ENCODE measurements around the gene SMAD7.

SMAD7 gene

DNA sequence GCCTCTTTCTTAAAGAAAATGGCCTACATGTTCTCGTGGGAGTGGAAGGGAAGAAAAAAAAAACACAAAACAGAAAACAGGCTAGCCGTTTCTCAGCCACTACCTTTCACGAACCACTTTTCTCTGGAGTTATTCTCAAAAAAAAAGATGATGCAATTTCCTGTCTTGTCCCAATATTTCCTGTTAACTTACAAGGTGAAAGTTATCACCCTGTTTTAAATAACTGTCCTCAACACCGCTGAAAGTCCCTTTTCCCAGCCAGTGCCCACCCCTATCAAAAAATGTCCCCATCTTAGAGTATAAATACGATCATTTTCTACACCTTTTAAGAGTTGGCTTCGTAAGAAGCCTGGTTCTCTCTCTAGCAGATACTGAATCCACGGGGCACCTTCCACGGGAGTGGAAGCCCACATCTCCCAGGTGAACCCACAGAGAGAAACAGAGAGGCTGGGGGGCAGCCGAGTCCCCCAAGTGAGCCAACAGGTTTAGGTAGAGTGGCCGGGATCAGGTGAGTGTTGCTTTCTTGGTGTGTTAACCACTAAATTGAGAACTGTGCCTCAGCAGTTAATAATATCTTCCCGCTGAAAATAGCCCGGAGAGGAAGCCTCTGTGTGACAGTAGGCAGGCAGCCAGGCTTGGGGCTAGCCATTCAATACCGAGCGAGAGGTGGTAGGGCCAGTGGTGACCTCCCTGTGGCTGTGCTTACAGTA lies 15.9 kb downstream of the SMAD7 start:
- no peak overlapping the region for H3K27ac ChIP-seq

DNA sequence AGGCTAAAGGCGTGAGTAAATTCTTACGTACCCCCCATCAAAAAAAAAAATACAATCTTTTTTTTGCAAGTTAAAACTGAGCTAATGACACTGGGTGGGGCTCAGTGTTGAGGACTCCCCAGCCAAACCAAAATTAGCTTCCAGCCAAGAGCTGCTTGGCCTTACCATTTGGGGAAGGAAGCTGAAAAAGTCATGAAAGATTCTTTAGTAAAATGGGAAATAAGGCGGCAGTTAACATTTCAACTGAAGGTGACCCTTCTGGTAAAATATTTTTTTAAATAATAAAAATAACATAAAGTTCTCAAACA lies 16.4 kb downstream of the SMAD7 start:
- no peak overlapping the region for H3K27ac ChIP-seq
- TF ChIP-seq, protein P1, sequence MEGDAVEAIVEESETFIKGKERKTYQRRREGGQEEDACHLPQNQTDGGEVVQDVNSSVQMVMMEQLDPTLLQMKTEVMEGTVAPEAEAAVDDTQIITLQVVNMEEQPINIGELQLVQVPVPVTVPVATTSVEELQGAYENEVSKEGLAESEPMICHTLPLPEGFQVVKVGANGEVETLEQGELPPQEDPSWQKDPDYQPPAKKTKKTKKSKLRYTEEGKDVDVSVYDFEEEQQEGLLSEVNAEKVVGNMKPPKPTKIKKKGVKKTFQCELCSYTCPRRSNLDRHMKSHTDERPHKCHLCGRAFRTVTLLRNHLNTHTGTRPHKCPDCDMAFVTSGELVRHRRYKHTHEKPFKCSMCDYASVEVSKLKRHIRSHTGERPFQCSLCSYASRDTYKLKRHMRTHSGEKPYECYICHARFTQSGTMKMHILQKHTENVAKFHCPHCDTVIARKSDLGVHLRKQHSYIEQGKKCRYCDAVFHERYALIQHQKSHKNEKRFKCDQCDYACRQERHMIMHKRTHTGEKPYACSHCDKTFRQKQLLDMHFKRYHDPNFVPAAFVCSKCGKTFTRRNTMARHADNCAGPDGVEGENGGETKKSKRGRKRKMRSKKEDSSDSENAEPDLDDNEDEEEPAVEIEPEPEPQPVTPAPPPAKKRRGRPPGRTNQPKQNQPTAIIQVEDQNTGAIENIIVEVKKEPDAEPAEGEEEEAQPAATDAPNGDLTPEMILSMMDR (conservative IDR thresholded peaks at IDR 0.05): no peak
- no peak for TF ChIP-seq ZFX (IDR thresholded peaks at IDR 0.05)

More for the DNA sequence above, 15.9 kb downstream of the SMAD7 start:
- no peak for TF ChIP-seq ZFX (IDR thresholded peaks at IDR 0.05)
- TF ChIP-seq, protein P1 (conservative IDR thresholded peaks at IDR 0.05): no peak

DNA sequence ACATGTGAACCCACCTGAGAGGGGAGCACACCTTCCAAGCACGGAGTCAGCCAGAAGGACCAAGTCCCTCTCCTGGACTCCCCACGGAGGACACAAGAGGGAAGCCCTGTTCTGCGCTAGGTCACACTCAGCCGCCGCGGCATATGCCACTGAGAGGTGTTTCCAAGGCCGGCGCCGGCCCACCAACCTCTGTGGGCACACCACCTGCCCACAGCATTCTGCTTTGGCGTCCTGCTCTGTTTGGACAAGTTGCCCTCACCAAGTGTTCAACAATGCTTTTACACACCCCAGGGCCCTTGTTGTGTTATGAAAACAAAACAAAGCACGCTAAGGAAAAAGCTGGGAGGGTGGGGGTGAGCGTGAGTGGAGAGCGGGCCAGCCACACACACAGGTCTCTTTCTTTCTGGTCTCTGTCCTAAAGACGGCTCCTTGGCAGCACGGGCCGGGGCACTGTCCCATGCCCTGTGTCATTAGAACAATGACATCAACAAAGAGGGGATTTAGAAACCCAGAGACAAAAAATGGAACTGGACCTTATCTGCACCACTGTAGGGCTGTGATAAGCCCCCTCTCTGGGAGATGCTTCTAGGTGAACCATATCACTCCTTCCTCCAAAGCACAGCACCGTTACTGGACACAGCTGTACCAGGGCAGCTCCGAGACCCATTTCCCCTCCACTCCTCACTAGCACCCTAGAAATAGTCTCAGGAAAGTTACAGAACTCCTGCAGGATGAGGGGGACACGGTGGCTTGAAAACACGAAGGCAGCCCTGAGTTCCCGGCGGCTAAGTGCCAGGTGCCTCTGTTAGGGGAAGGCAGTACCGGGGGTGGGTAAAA lies 17.0 kb downstream of the SMAD7 start:
- TF ChIP-seq ZFX (IDR thresholded peaks at IDR 0.05): no peak
- TF ChIP-seq, protein P1 (conservative IDR thresholded peaks at IDR 0.05): no peak
- no peak overlapping the region for H3K27ac ChIP-seq

DNA sequence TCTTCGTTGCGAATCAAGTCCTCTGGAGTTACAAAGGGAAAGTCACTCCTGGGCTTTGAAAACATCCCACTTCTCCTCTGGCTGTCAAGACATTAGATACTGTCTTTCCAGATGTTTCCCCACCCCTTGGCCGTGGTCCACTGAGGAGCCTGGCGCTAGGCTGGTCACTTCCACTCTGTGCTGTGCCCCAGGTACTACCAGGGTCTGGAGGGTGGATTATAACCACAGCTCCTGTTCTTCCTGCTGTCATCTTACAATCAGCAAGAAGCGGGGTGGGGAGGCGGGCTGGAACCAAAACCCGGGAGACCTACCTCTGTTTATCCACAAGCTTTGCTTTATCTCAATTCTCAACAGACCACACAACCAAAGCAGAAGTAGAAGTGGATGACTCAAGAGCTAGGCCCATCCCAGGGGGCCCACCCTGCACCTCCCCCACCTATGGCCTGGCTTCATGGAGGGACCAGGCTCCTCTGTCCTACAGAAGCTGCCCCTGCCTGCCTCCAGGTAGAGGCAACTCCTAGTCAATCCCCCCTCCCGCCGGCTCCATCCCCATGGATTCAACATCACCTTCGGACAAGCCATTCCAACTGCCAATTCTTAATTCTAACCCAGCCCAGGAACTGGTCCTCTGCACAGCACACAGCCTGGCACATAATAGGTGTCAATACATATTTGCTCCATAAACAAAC lies 17.8 kb downstream of the SMAD7 start:
- H3K27ac ChIP-seq: no peak overlapping the region
- no peak for TF ChIP-seq ZFX (IDR thresholded peaks at IDR 0.05)
- TF ChIP-seq, protein P1 (conservative IDR thresholded peaks at IDR 0.05): no peak

DNA sequence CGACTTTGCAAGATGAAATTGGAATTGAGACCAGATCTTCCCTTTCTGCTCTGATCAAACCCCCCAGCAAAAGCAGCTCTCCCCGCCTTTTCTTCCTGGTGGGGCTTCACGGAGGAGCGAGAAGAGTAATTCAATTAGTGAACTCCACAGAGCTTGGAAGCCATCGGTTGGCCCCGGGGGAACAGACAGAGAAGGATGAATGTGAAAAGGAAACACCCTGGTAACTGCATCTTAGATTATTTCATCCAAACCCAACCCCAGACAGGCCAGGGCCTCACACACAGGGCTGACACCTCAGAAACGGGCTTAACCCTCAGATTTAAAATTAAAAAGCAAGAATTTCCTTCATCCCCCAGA lies 18.3 kb downstream of the SMAD7 start:
- TF ChIP-seq, protein P1 (conservative IDR thresholded peaks at IDR 0.05): no peak
- no peak for TF ChIP-seq ZFX (IDR thresholded peaks at IDR 0.05)

DNA sequence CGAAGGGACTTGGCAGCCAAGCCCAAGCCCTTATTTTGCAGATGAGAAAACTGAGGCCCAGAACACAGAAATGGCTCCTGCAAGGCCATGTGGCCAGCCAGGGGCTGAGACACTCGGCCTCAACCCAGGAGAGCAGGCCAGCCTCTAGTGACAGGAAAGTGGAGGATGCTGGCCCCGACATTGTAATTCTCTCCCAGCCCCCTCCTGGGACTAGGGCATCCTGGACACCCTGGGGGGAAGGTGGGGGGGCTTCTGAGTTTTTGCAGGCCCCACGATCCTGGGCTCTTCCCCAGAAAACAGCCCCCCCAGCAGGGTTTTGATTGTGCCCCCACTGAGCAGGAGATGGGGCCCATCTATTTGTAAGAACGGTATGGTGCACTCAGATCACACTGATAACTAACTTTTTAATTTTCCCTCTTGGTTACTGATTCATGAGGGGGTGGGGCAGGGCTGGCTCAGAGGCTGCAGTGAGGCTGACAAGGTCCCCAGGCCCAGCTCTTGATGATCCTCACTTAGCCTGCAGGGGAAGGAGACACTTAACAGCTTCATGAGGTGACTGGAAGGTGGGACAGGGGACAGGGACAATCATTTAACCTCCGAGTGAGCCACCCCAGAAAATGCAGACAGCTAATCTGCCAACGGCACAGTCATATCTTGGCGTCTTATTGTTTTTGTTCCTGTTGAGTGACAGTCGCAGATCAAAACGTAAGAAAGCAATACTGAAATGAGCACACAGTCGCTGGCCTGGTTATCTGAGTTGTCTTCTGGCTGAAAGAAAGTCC lies 18.9 kb downstream of the SMAD7 start:
- no peak overlapping the region for H3K27ac ChIP-seq
- no peak for TF ChIP-seq ZFX (IDR thresholded peaks at IDR 0.05)
- TF ChIP-seq, protein P1 (conservative IDR thresholded peaks at IDR 0.05): no peak

More for the DNA sequence above, 18.3 kb downstream of the SMAD7 start:
- H3K27ac ChIP-seq: no peak overlapping the region
